Left renal pelvis (tissue), 4 donors: ENCODE results near the gene LYRM2. TPM values are rescaled to one million over a fixed set of nuclear protein-coding genes. Genes with fewer than 3 reads are reported as not detected.

Experiments
- DNase-seq, 4 donors: peaks; one replicate each; pipeline ENCODE4 v3.0.0-alpha.2; 2013; ENCODE audit warnings: low read depth in 4 of 4, low spot score in 3 of 4
- polyA plus RNA-seq, 4 donors: library from polyadenylated mRNA; unstranded; fragments of 120-200 nt; gene quantifications; one replicate each; pipeline ENCODE4 v1.2.1, GENCODE V29; 2013; ENCODE audit not compliant: insufficient read length in 4 of 4

LYRM2 gene
- polyA plus RNA-seq, result 10 to 100 TPM; 33.1 to 54.1 (median 45.7) TPM

DNA sequence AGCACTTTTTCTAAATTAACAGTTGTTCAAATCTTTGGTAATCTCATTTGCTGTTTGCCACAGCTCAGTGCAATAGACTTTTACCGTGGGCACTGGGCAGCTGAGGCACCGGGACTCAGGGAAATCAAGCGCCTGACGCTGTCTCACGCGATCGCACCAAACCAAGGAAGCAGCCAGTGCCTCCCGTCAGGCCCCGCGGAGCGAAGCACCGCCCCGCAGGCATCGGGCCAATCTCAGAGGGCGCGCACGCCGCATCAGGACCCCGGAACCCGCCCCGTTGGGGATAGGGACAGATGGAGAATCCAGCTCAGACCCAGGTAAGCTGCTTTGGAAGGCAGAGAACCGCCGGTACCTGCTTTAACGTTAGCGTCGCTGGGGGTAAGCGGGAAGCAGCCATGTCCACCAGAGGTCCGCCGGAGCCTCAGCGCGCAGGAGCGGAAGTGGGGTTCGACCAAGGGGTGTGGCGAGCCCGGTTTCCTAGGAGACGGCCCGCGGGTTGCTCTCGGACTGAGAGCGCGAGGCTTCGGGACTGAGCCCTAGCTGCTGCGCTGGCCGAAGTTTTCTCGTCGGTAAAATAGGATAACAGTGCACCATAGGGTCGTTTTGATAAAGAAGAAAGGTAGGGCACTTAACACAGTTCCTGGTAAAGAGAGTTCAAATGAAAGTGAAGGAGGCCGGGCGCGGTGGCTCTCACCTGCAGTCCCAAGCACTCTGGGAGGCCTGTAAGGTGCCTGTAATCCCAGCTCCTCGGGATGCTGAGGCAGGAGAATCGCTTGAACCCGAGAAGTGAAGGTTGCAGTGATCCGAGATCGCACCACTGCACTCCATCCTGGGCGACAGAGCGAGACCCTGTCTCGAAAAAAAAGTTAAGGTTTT lies at the start of gene LYRM2:
LYRM2 (minus strand) TSS at position 428 of the 876 bp plus-strand sequence; CDS start at position 397, 31 bp downstream.
- peak; percentile 78 to 87 (median 86) for DNase-seq

DNA sequence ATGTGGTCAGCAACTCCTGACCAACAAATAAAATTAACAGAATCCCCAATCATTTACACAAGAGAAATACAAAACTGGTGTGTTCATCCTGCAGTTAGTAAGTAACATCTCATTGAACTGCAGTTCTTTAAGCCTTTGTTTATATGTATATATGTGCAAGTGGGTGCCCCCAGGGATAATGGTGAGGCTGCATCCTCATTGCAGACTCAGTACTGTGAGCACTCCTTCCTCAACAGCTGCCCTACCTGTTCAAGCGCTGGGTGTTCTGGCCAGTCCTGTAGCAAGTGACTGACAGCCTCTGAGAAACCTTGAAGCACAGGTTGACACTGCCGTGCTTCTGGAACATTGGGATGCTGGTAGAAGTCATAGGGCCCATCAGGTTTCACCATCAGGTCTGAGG lies 49.8 kb upstream of the LYRM2 start:
- DNase-seq, result no peak

GRCh38 chr6:89685311-89685710 lies 46.8 kb upstream of the LYRM2 start:
- no peak for DNase-seq

- DNase-seq, result no peak
Observed at GRCh38 chr6:89682991-89683390, 44.4 kb upstream of the LYRM2 start.

DNA sequence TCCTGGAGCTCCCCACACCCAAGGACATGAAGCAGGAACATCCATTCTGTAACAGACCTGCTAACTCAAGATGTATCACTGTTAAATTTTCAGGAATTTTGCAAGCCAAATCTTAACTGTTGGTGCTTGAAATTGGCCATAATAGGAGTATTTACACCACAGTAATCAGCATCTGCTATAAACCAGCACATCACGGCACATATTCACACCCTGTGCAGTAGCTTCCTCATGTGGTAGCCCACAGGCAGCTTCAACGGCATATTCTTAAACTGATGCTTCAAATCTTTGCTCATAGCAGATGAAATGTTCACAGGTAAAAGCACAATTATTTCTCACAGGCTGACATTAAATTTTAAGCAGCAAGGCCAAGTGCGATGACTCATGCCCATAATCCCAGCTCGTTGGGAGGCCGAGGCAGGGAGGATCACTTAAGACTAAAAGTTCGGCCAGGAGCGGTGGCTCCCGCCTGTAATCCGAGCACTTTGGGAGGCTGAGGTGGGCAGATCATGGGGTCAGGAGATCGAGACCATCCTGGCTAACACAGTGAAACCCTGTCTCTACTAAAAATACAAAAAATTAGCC lies 43.5 kb upstream of the LYRM2 start:
- no peak for DNase-seq

GRCh38 chr6:89680551-89680950 lies 42.0 kb upstream of the LYRM2 start:
- no peak for DNase-seq

DNA sequence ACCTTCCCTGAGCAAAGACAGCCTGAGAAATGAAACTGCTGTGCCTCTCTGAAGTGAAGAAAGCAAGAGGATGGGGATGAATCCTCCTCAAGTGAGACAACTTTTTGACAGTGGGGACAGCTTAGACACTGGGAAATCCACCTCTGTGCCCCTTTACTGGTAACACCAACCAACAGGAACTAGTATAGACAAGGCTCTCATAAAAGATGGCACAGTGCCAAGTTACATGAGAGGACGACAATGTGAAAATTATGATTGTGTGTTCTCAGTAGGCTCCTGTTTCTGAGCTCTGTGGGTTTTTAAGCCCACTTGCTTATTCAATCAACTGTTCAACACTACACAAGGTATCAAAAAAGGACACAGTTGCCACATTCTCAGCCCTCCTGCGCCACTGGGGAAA lies 41.6 kb upstream of the LYRM2 start:
- DNase-seq, result no peak

GRCh38 chr6:89679215-89680120 lies 40.9 kb upstream of the LYRM2 start:
- DNase-seq, result no peak

DNA sequence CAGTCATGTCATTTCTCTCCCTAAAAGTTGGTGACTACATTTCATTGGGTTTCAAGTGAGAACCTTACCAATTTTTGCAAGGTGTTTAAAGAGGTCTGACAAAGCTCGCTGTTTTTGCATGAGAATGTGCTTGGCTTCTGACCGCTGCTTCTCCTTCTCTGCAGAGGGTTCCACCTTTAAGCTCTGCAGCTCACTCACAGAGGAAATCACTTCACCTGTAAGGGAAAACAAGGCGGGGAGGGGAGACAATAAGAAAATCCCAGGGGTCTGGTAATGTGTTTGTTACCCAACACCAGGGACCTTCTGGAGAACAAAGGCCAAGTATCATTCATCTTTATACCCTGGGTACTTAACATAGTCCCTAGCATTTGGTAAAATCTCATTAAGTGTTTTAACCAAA lies 40.0 kb upstream of the LYRM2 start:
- no peak for DNase-seq

DNA sequence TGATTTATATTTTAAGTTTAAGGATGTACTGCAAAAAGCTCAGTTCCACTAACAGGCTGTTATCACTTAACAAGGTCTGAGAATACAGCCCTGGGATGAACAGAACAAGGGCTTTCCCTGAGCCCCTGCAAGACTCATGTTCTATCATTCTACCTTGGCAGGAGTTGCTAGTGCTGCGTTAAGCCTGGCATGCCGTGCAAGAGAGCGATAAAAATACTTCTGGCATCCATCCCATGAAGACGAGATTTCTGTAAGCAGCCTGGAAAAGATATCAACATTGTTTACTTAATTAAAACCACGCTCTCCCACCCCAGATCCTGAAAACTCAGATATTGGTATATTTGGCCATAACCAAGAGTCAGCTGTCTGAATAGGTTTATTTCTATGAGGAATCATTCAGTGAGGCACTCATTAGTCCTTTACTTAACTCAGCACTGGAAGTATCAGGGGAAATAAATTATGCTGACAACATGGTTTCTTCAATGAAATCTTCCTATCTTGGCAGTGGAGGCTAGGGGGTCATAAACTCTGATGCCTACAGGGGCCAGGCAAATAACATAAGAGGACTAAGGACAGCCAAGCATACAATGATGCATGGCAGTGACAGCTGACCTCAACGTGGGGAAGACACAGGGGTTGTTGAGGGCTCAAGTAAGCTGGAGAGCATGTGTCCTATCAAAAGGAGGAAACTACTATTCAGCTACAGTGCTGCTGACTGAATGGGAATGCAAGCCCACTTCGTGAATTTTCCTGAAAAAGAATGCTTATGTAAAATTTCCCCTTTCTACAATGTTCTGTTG lies 37.6 kb upstream of the LYRM2 start:
- DNase-seq, result no peak

- no peak for DNase-seq
Observed at GRCh38 chr6:89670935-89671565, 32.5 kb upstream of the LYRM2 start.

GRCh38 chr6:89669002-89669401 lies 30.5 kb upstream of the LYRM2 start:
- DNase-seq, result no peak

GRCh38 chr6:89667872-89668556 lies 29.5 kb upstream of the LYRM2 start:
- no peak for DNase-seq

DNA sequence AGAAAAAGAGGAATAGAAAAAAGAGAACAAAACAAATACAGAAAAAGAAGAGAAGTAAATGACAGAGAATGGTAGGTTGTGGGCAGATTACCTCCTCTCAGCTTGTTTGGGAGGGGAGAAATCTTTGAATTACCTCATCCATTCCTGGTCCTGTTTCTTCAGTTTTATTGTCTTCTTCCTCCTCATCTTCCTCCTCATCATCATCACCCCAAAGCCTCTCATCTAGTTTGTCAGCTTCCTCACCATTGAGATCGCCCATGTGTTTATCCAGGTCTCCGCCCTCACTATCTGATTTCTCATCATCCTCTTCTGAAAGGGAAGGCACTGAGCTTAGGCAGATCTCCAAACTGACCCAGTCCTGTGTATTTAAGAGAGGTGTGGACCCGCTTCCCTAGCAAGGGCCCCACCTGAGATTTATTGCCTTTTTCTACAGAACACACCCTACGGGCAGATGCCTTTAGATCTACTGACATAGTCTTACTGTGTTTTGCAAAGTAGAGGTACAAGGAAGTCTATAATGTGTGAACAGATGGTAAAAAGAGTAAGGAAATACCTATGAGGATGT lies 24.2 kb upstream of the LYRM2 start:
- DNase-seq, result no peak

DNA sequence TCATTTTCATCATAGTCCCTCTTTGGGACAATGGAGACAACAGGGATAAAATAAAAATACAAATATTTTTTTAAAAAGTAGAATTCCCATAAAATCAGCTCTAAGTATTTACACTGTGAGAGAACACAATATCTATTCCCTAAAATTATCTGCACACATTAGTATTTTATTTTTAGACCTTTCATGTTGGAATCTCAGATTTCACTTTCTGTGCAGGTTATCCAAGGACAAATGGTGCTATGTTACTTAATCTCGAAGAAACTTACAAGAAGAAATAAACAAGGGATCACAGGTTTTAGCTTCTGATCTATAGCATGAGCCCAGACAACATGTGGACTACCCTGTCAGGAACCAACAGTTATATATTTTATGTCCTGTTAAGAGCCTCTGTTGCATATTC lies 23.0 kb upstream of the LYRM2 start:
- no peak for DNase-seq

DNA sequence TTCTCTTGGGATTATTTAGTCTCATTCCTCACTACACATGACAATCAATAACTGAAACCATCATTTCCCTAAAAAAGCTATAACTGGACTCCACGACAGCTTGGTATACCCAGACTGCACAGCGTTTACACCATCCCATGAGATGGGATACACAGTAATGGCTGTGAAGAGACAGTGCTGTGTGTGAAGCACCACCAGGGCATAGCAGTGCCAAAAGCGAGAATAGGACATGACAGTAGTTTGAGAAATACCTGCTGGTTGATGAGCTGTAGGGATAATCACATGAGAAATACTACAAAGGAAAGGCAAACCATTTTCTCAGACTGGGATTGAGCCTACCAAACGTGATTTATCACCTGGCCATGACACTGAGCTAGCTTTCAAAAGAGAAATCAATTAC lies 22.4 kb upstream of the LYRM2 start:
- no peak for DNase-seq

GRCh38 chr6:89657445-89658158 lies 19.1 kb upstream of the LYRM2 start:
- no peak for DNase-seq

DNA sequence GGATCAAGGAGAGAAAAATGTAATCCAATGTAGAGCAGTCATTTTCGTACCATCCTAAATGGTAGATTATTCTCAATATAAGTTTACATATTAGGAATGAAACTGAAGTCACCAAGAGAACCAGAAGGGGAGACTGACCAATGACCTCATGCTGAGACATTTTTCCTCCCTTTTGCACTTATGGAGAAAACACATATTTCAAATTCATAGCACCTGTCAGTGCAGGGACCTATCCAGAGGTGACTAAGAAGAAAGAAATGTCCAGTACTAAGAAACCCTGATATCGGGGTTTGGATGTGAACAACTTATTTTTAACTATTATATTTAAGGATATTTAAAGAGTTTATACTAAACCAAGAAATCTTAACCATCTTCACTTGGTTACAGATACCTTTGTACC lies 16.6 kb upstream of the LYRM2 start:
- DNase-seq, result no peak
